H1 (cell line): ENCODE measurements around the gene RAB11FIP3. TPM values are rescaled to one million over a fixed set of nuclear protein-coding genes. Genes with fewer than 3 reads are reported as not detected.

ENCODE experiments used
- BACH1 ChIP-seq: IDR thresholded peaks from 2 replicates; pipeline ENCODE4 v1.6.1; 2012; ENCODE audit warnings: low read length, improper control_type of control experiment
- CEBPB ChIP-seq: IDR thresholded peaks from 2 replicates; pipeline ENCODE4 v1.6.1; 2012; ENCODE audit warnings: low read depth, low read length
- CHD2 ChIP-seq: IDR thresholded peaks from 2 replicates; pipeline ENCODE4 v1.6.1; 2012; ENCODE audit warnings: low read length, improper control_type of control experiment
- EGR1 ChIP-seq: IDR thresholded peaks from 2 replicates; pipeline ENCODE4 v1.6.1; 2011; ENCODE audit warnings: low read depth, low read length, borderline replicate concordance
- HDAC2 ChIP-seq, 2 experiments: fragments of 300-600 bp in 1 of 2; sonication (generic) in 1 of 2; IDR thresholded peaks; 2 replicates each; pipeline ENCODE4 v1.6.1; 2011 to 2012; ENCODE audit warnings: low read depth in 2 of 2, low read length in 2 of 2, mild to moderate bottlenecking in 2 of 2, moderate library complexity in 2 of 2, borderline replicate concordance in 1 of 2, inconsistent platforms in 1 of 2
- JUN ChIP-seq: IDR thresholded peaks from 2 replicates; pipeline ENCODE4 v1.6.1; 2011; ENCODE audit warnings: low read depth, mild to moderate bottlenecking, improper control_type of control experiment, low read length
- RBBP5 ChIP-seq: IDR thresholded peaks from 2 replicates; pipeline ENCODE4 v1.7.1; 2012; ENCODE audit warnings: low read depth, mild to moderate bottlenecking, inconsistent platforms, low read length, moderate library complexity, borderline replicate concordance
- RXRA ChIP-seq: IDR thresholded peaks from 2 replicates; pipeline ENCODE4 v1.6.1; 2011; ENCODE audit warnings: low read depth, mild to moderate bottlenecking, low read length, moderate library complexity; ENCODE audit not compliant: insufficient read depth
- SIX5 ChIP-seq: IDR thresholded peaks from 2 replicates; pipeline ENCODE4 v1.6.1; 2011; ENCODE audit warnings: mild to moderate bottlenecking, low read depth, low read length
- polyA plus RNA-seq, 7 experiments: library from polyadenylated mRNA; depleted of rRNA in 3 of 7; stranded (reverse) in 5 of 7; unstranded in 2 of 7; fragments of >200 nt in 5 of 7; fragments of 200-250 nt in 2 of 7; gene quantifications; 1 replicate in 5 of 7; 2 replicates in 1 of 7; 4 replicates in 1 of 7; pipeline versions ENCODE4 v1.2.1 to v1.2.3, GENCODE V29; 2011 to 2013; ENCODE audit warnings: missing spikeins in 2 of 7, mixed read lengths in 2 of 7
- total RNA-seq: library from RNA; stranded (reverse); fragmentation: NEBNext Ultra II Directional; extraction: Animal tissue kit (Norgen Biotek cat#: 25700); gene quantifications from 2 replicates; pipeline ENCODE4 v1.2.1, GENCODE V29; 2021
- TF ChIP-seq, protein P1 (sequence below): fragments of 300-600 bp; sonication (generic); IDR thresholded peaks from 2 replicates; pipeline ENCODE4 v1.7.1; 2012; ENCODE audit warnings: low read length, moderate library complexity, mild to moderate bottlenecking, inconsistent platforms; ENCODE audit not compliant: insufficient replicate concordance
- TF ChIP-seq, protein P2 (sequence below): IDR thresholded peaks from 2 replicates; pipeline ENCODE4 v1.6.1; 2011; ENCODE audit warnings: low read depth, mild to moderate bottlenecking, low read length; ENCODE audit not compliant: insufficient read depth

Gene RAB11FIP3
- total and polyA plus RNA-seq, 2 of the 8 experiments (the other 6 are each of a cell fraction or from before 2014, with no cell fraction given): 9.3 to 35.2 TPM

DNA sequence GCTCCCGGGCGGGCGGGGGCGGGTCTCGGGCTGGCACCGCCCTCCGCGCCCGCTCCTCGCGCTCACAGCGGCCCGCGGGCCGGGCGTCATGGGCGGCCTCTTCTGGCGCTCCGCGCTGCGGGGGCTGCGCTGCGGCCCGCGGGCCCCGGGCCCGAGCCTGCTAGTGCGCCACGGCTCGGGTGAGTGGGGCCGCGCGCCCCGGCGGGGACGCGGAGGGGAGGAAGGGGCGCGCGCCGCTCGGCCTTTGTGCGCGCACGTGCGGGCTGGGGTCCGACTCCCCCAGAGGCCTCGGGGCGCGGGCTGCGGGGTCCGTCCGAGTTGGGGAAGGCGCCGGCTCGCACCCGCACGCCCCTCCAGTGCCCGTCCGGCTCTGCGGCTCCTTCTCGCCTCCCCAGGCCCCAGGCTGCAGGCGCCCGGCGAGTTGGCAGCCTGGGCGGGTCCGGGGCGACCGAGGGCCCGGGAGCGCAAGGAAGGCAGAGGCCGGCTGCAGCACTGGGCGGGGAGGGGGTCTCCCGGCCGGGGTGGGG is 28.3 kb upstream of the RAB11FIP3 start, which contains the start of gene NME4 (continued):
- TF ChIP-seq, protein P1, sequence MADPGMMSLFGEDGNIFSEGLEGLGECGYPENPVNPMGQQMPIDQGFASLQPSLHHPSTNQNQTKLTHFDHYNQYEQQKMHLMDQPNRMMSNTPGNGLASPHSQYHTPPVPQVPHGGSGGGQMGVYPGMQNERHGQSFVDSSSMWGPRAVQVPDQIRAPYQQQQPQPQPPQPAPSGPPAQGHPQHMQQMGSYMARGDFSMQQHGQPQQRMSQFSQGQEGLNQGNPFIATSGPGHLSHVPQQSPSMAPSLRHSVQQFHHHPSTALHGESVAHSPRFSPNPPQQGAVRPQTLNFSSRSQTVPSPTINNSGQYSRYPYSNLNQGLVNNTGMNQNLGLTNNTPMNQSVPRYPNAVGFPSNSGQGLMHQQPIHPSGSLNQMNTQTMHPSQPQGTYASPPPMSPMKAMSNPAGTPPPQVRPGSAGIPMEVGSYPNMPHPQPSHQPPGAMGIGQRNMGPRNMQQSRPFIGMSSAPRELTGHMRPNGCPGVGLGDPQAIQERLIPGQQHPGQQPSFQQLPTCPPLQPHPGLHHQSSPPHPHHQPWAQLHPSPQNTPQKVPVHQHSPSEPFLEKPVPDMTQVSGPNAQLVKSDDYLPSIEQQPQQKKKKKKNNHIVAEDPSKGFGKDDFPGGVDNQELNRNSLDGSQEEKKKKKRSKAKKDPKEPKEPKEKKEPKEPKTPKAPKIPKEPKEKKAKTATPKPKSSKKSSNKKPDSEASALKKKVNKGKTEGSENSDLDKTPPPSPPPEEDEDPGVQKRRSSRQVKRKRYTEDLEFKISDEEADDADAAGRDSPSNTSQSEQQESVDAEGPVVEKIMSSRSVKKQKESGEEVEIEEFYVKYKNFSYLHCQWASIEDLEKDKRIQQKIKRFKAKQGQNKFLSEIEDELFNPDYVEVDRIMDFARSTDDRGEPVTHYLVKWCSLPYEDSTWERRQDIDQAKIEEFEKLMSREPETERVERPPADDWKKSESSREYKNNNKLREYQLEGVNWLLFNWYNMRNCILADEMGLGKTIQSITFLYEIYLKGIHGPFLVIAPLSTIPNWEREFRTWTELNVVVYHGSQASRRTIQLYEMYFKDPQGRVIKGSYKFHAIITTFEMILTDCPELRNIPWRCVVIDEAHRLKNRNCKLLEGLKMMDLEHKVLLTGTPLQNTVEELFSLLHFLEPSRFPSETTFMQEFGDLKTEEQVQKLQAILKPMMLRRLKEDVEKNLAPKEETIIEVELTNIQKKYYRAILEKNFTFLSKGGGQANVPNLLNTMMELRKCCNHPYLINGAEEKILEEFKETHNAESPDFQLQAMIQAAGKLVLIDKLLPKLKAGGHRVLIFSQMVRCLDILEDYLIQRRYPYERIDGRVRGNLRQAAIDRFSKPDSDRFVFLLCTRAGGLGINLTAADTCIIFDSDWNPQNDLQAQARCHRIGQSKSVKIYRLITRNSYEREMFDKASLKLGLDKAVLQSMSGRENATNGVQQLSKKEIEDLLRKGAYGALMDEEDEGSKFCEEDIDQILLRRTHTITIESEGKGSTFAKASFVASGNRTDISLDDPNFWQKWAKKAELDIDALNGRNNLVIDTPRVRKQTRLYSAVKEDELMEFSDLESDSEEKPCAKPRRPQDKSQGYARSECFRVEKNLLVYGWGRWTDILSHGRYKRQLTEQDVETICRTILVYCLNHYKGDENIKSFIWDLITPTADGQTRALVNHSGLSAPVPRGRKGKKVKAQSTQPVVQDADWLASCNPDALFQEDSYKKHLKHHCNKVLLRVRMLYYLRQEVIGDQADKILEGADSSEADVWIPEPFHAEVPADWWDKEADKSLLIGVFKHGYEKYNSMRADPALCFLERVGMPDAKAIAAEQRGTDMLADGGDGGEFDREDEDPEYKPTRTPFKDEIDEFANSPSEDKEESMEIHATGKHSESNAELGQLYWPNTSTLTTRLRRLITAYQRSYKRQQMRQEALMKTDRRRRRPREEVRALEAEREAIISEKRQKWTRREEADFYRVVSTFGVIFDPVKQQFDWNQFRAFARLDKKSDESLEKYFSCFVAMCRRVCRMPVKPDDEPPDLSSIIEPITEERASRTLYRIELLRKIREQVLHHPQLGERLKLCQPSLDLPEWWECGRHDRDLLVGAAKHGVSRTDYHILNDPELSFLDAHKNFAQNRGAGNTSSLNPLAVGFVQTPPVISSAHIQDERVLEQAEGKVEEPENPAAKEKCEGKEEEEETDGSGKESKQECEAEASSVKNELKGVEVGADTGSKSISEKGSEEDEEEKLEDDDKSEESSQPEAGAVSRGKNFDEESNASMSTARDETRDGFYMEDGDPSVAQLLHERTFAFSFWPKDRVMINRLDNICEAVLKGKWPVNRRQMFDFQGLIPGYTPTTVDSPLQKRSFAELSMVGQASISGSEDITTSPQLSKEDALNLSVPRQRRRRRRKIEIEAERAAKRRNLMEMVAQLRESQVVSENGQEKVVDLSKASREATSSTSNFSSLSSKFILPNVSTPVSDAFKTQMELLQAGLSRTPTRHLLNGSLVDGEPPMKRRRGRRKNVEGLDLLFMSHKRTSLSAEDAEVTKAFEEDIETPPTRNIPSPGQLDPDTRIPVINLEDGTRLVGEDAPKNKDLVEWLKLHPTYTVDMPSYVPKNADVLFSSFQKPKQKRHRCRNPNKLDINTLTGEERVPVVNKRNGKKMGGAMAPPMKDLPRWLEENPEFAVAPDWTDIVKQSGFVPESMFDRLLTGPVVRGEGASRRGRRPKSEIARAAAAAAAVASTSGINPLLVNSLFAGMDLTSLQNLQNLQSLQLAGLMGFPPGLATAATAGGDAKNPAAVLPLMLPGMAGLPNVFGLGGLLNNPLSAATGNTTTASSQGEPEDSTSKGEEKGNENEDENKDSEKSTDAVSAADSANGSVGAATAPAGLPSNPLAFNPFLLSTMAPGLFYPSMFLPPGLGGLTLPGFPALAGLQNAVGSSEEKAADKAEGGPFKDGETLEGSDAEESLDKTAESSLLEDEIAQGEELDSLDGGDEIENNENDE: no peak
- TF ChIP-seq RBBP5 (no peak), BACH1 (no peak), CHD2 (no peak), CEBPB (no peak), SIX5 (no peak), RXRA (no peak), EGR1 (no peak), JUN (no peak), HDAC2 (IDR thresholded peaks at IDR 0.05; ENCODE audit: borderline replicate concordance in 1 of 2, low read depth in 2 of 2, low read length in 2 of 2) (no peak)
- TF ChIP-seq, protein P2, sequence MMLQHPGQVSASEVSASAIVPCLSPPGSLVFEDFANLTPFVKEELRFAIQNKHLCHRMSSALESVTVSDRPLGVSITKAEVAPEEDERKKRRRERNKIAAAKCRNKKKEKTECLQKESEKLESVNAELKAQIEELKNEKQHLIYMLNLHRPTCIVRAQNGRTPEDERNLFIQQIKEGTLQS: no peak
